Measurements from ENCODE around the gene CLCN7.

DNA sequence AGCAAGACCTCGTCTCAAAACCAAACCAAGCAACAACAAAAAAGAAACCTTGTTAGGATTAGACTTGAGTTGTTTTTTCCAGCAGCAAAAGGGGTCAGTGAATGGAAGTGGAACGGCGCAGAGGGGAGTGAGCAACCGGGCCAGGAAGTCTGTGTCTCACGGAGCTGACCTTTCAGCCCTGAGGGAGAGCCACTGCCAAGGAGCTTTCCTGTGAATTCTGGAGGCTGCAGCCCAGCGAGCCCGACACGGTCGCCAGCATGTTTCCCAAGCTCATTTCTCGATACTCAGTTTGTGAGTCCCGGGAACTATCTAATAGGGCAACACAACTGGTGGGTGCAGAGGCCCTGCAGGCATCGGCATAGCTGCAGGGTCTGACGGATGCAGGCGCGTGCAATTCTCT lies 37.9 kb upstream of the CLCN7 start:
- TF ChIP-seq, protein P1, sequence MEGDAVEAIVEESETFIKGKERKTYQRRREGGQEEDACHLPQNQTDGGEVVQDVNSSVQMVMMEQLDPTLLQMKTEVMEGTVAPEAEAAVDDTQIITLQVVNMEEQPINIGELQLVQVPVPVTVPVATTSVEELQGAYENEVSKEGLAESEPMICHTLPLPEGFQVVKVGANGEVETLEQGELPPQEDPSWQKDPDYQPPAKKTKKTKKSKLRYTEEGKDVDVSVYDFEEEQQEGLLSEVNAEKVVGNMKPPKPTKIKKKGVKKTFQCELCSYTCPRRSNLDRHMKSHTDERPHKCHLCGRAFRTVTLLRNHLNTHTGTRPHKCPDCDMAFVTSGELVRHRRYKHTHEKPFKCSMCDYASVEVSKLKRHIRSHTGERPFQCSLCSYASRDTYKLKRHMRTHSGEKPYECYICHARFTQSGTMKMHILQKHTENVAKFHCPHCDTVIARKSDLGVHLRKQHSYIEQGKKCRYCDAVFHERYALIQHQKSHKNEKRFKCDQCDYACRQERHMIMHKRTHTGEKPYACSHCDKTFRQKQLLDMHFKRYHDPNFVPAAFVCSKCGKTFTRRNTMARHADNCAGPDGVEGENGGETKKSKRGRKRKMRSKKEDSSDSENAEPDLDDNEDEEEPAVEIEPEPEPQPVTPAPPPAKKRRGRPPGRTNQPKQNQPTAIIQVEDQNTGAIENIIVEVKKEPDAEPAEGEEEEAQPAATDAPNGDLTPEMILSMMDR (conservative IDR thresholded peaks at IDR 0.05; ENCODE audit: low read depth in 2 of 2): no peak
- no peak for TF ChIP-seq JUNB (IDR thresholded peaks at IDR 0.05; ENCODE audit: unreplicated experiment)
- TF ChIP-seq EZH2phosphoT487 (IDR thresholded peaks at IDR 0.05; ENCODE audit: unreplicated experiment): no peak
- no peak for TF ChIP-seq CREB1 (CRISPR knock-in tag; IDR thresholded peaks at IDR 0.05; ENCODE audit: low read depth)
- no peak for TF ChIP-seq POLR2AphosphoS5 (IDR thresholded peaks at IDR 0.05; ENCODE audit: low read depth)

Measured in GM23338 (cell line).